Measurements from ENCODE around the gene PRKAG1. TPM values are rescaled to one million over a fixed set of nuclear protein-coding genes. Genes with fewer than 3 reads are reported as not detected.

Gene PRKAG1
- total and polyA plus RNA-seq, 2 donors (not counting 1 experiment from before 2014, with no cell fraction given): 28.5 to 60.0 TPM

GRCh38 chr12:49031573-49032161, 13.1 kb upstream of the PRKAG1 start:
- Mint-ChIP-seq H3K4me1 (no peaks in the 10 kb centered on the region), H3K4me3 (no peak overlapping the region), H3K9me3 (ENCODE audit: insufficient read depth) (no peaks in the 10 kb centered on the region), H3K27me3 (no peaks in the 10 kb centered on the region), H3K27ac (no peak overlapping the region)
- whole genome bisulfite sequencing (ENCODE audit: insufficient coverage): over 99% methylated on average over 8 of the region's 8 CpGs
- ChIA-PET POLR2A (no interaction called here), CTCF (interaction anchor here (0.7 to 2.9 kb wide), 3 partner anchors 12 to 32 kb away, joined by 3 to 9 read pairs (median 4); no protein-coding TSS in a partner anchor)
- ATAC-seq (ENCODE audit: low read depth): no peak
- Histone ChIP-seq H3K79me2 (ENCODE audit: control insufficient read depth, insufficient read depth, low read length) (peaks cover 15% of the 10 kb centered on the region), H3K4me2 (replicated peaks; ENCODE audit: low read depth, low read length, poor library complexity, severe bottlenecking) (no peak overlapping the region), H3K27ac (ENCODE audit: low read length in 2 of 2) (no peak overlapping the region), H3K4me1 (ENCODE audit: control insufficient read depth in 2 of 2, insufficient read depth in 2 of 2, low read length in 2 of 2) (no peaks in the 10 kb centered on the region), H3K27me3 (replicated peaks in 1 of 4; ENCODE audit: control extremely low read depth in 1 of 4, control insufficient read depth in 3 of 4, insufficient read depth in 4 of 4, low read length in 3 of 4) (no peaks in the 10 kb centered on the region), H3K36me3 (replicated peaks in 1 of 2; ENCODE audit: control extremely low read depth in 1 of 2, control insufficient read depth in 1 of 2, extremely low read depth in 1 of 2, insufficient read depth in 2 of 2, low read length in 1 of 2) (peaks cover 0 to 61% of the 10 kb centered on the region in 2 experiments), H3K9ac (ENCODE audit: low read length) (no peak overlapping the region), H4K20me1 (ENCODE audit: control insufficient read depth, insufficient read depth, low read length, poor library complexity, severe bottlenecking) (peaks cover 12% of the 10 kb centered on the region), H2AFZ (ENCODE audit: insufficient read depth, low read depth, low read length, poor library complexity, severe bottlenecking) (no peak overlapping the region), H3K4me3 (ENCODE audit: control extremely low read depth in 1 of 5, extremely low read depth in 1 of 5, insufficient read depth in 1 of 5, low read depth in 2 of 5, low read length in 4 of 5) (no peak overlapping the region), H3K9me3 (ENCODE audit: control extremely low read depth in 1 of 3, control insufficient read depth in 2 of 3, insufficient read depth in 1 of 3, low read length in 2 of 3) (no peaks in the 10 kb centered on the region)
- intact Hi-C loops (cut with micrococcal nuclease): no loop called here
- no peak for DNase-seq
- TF ChIP-seq CTCF (IDR thresholded peaks at IDR 0.05) (no peak), EZH2 (IDR thresholded peaks at IDR 0.05; ENCODE audit: borderline replicate concordance, insufficient read depth, low read depth, low read length, poor library complexity, severe bottlenecking) (no peak)

GRCh38 chr12:49030714-49031572, 12.4 kb upstream of the PRKAG1 start:
- no peaks in the 10 kb centered on the region for H3K27me3 ChIP-seq (replicated peaks in 1 of 4; ENCODE audit: control extremely low read depth in 1 of 4, control insufficient read depth in 3 of 4, insufficient read depth in 4 of 4, low read length in 3 of 4)
- no peaks in the 10 kb centered on the region for H3K9me3 ChIP-seq (ENCODE audit: control extremely low read depth in 1 of 3, control insufficient read depth in 2 of 3, insufficient read depth in 1 of 3, low read length in 2 of 3)
- intact Hi-C loops (cut with micrococcal nuclease): no loop called here
- H3K4me2 ChIP-seq (replicated peaks; ENCODE audit: low read depth, low read length, poor library complexity, severe bottlenecking): no peak overlapping the region
- no peaks in the 10 kb centered on the region for H3K27me3 Mint-ChIP-seq
- ChIA-PET POLR2A (no interaction called here), CTCF (interaction anchor here (0.7 to 2.9 kb wide), 5 partner anchors 11 to 46 kb away, joined by 3 to 9 read pairs (median 4); no protein-coding TSS in a partner anchor)
- no peak overlapping the region for H3K27ac ChIP-seq (ENCODE audit: low read length in 2 of 2)
- no peak overlapping the region for H3K27ac Mint-ChIP-seq
- no peak for TF ChIP-seq CTCF (IDR thresholded peaks at IDR 0.05)
- no peak for TF ChIP-seq EZH2 (IDR thresholded peaks at IDR 0.05; ENCODE audit: borderline replicate concordance, insufficient read depth, low read depth, low read length, poor library complexity, severe bottlenecking)
- ATAC-seq (ENCODE audit: low read depth) (no peak), DNase-seq (no peak)
- no peak overlapping the region for H3K4me3 ChIP-seq (ENCODE audit: control extremely low read depth in 1 of 5, extremely low read depth in 1 of 5, insufficient read depth in 1 of 5, low read depth in 2 of 5, low read length in 4 of 5)
- H3K9me3 Mint-ChIP-seq (ENCODE audit: insufficient read depth): no peaks in the 10 kb centered on the region
- H3K36me3 ChIP-seq (replicated peaks in 1 of 2; ENCODE audit: control extremely low read depth in 1 of 2, control insufficient read depth in 1 of 2, extremely low read depth in 1 of 2, insufficient read depth in 2 of 2, low read length in 1 of 2): peaks cover 0 to 66% of the 10 kb centered on the region in 2 experiments
- no peak overlapping the region for H3K9ac ChIP-seq (ENCODE audit: low read length)
- WGBS (ENCODE audit: insufficient coverage): 96% methylated on average over 19 of the region's 19 CpGs
- H3K4me1 Mint-ChIP-seq: no peaks in the 10 kb centered on the region
- no peak overlapping the region for H2AFZ ChIP-seq (ENCODE audit: insufficient read depth, low read depth, low read length, poor library complexity, severe bottlenecking)
- peaks cover 12% of the 10 kb centered on the region for H4K20me1 ChIP-seq (ENCODE audit: control insufficient read depth, insufficient read depth, low read length, poor library complexity, severe bottlenecking)
- H3K79me2 ChIP-seq (ENCODE audit: control insufficient read depth, insufficient read depth, low read length): peaks cover 15% of the 10 kb centered on the region
- H3K4me3 Mint-ChIP-seq: no peak overlapping the region
- no peaks in the 10 kb centered on the region for H3K4me1 ChIP-seq (ENCODE audit: control insufficient read depth in 2 of 2, insufficient read depth in 2 of 2, low read length in 2 of 2)

All from B cell (primary cell).